HepG2 (cell line): ENCODE data around the gene SPACDR. TPM values are rescaled to one million over a fixed set of nuclear protein-coding genes. Genes with fewer than 3 reads are reported as not detected.
A peak's percentile ranks its signal among the peaks of the same experiment; 100 is the strongest.

ENCODE experiments used
- AGO1 ChIP-seq: fragments of 200-400 bp; formaldehyde crosslinking; IDR thresholded peaks from 2 replicates; pipeline ENCODE4 v1.6.1; 2017; ENCODE audit warnings: mild to moderate bottlenecking, low read depth, low read length, moderate library complexity; ENCODE audit not compliant: poor library complexity, severe bottlenecking
- BRF2 ChIP-seq: sonication (generic); formaldehyde crosslinking; IDR thresholded peaks from 2 replicates; pipeline ENCODE4 v1.8.1; 2022; ENCODE audit warnings: mild to moderate bottlenecking, missing genetic modification reagents
- CCDC6 ChIP-seq: sonication (generic); formaldehyde crosslinking; IDR thresholded peaks from 2 replicates; pipeline ENCODE4 v1.8.1; 2022; ENCODE audit warnings: mild to moderate bottlenecking, missing genetic modification reagents, moderate library complexity
- DBP ChIP-seq: sonication (generic); formaldehyde crosslinking; IDR thresholded peaks from 2 replicates; pipeline ENCODE4 v1.4.0; 2020; ENCODE audit warnings: missing genetic modification reagents; ENCODE audit errors: not compliant biosample characterization
- IRX3 ChIP-seq: sonication (generic); formaldehyde crosslinking; IDR thresholded peaks from 2 replicates; pipeline ENCODE4 v1.8.1; 2023; ENCODE audit warnings: mild to moderate bottlenecking, low read depth, missing genetic modification reagents, borderline replicate concordance
- KAT7 ChIP-seq: IDR thresholded peaks from 2 replicates; pipeline ENCODE4 v1.6.1; 2018; ENCODE audit warnings: borderline replicate concordance, missing compliant biosample characterization
- LBX2 ChIP-seq: sonication (generic); formaldehyde crosslinking; IDR thresholded peaks from 2 replicates; pipeline ENCODE4 v1.5.0; 2020; ENCODE audit warnings: missing genetic modification reagents, mild to moderate bottlenecking, borderline replicate concordance
- NFAT5 ChIP-seq: sonication (generic); formaldehyde crosslinking; IDR thresholded peaks from 2 replicates; pipeline ENCODE4 v1.4.0; 2020; ENCODE audit warnings: missing genetic modification reagents
- PAWR ChIP-seq: sonication (generic); formaldehyde crosslinking; IDR thresholded peaks from 2 replicates; pipeline ENCODE4 v1.4.0; 2020; ENCODE audit warnings: missing genetic modification reagents, mild to moderate bottlenecking, borderline replicate concordance
- PTBP1 ChIP-seq: fragments of 200-400 bp; formaldehyde crosslinking; IDR thresholded peaks from 2 replicates; pipeline ENCODE4 v1.6.1; 2018; ENCODE audit warnings: low read length, low read depth; ENCODE audit not compliant: poor library complexity, severe bottlenecking
- RARA ChIP-seq: IDR thresholded peaks from 2 replicates; pipeline ENCODE4 v1.6.1; 2016; ENCODE audit warnings: missing genetic modification reagents, missing compliant biosample characterization
- TBP ChIP-seq: sonication (generic); formaldehyde crosslinking; IDR thresholded peaks from 2 replicates; pipeline ENCODE4 v1.5.0; 2020; ENCODE audit warnings: missing genetic modification reagents
- ZBTB46 ChIP-seq: sonication (generic); formaldehyde crosslinking; IDR thresholded peaks from 2 replicates; pipeline ENCODE4 v1.4.0; 2020; ENCODE audit warnings: mild to moderate bottlenecking, missing genetic modification reagents, borderline replicate concordance
- ZFYVE20 ChIP-seq: sonication (generic); formaldehyde crosslinking; IDR thresholded peaks from 2 replicates; pipeline ENCODE4 v1.8.0; 2023; ENCODE audit warnings: low read depth, mild to moderate bottlenecking, moderate library complexity, missing genetic modification reagents, borderline replicate concordance
- ZMAT3 ChIP-seq: sonication (generic); formaldehyde crosslinking; conservative IDR thresholded peaks from 2 replicates; pipeline ENCODE4 v1.7.0; 2021; ENCODE audit warnings: missing genetic modification reagents
- ZNF296 ChIP-seq: sonication (generic); formaldehyde crosslinking; conservative IDR thresholded peaks from 2 replicates; pipeline ENCODE4 v1.5.0; 2020; ENCODE audit warnings: mild to moderate bottlenecking, missing genetic modification reagents
- ZNF382 ChIP-seq: sonication (generic); formaldehyde crosslinking; IDR thresholded peaks from 2 replicates; pipeline ENCODE4 v1.5.0; 2020; ENCODE audit warnings: missing genetic modification reagents, mild to moderate bottlenecking, borderline replicate concordance
- ZNF430 ChIP-seq: sonication (generic); formaldehyde crosslinking; IDR thresholded peaks from 2 replicates; pipeline ENCODE4 v1.9.0; 2021; ENCODE audit warnings: mild to moderate bottlenecking, missing genetic modification reagents
- polyA plus RNA-seq, 8 experiments: library from polyadenylated mRNA; depleted of rRNA in 3 of 8; stranded (reverse) in 7 of 8; unstranded in 1 of 8; fragments of >200 nt; fragmentation: Illumina TruSeq in 4 of 8; extraction: Trizol in 4 of 8; gene quantifications; 2 replicates each; pipeline versions ENCODE4 v1.2.1 to v1.2.3, GENCODE V29; 2011 to 2016; ENCODE audit warnings: low read depth in 4 of 8, missing spikeins in 1 of 8, mixed read lengths in 1 of 8; ENCODE audit not compliant: insufficient read depth in 1 of 8
- total RNA-seq, 5 experiments: library from RNA; depleted of rRNA; stranded (reverse); fragments of >200 nt; fragmentation: Illumina TruSeq; extraction: Trizol; gene quantifications; 2 replicates each; pipeline ENCODE4 v1.2.3, GENCODE V29; 2016; ENCODE audit warnings: low read depth in 1 of 5

The SPACDR gene
- total and polyA plus RNA-seq, 2 of the 13 experiments (the other 11 are each of a cell fraction or from before 2014, with no cell fraction given): 0.41 TPM; not detected in 1

GRCh38 chr7:100429637-100430492 lies 34.2 kb downstream of the SPACDR start, which contains the start of gene MEPCE (continued):
- TF ChIP-seq AGO1: peak; percentile 23
- no peak for TF ChIP-seq CCDC6 (CRISPR knock-in tag)
- TF ChIP-seq ZNF296 (CRISPR knock-in tag): no peak
- TF ChIP-seq RARA (CRISPR knock-in tag): no peak; the same call in 1 of the 2 replicates
- no peak for TF ChIP-seq DBP (CRISPR knock-in tag)
- no peak for TF ChIP-seq PAWR
- no peak for TF ChIP-seq IRX3 (CRISPR knock-in tag)
- no peak for TF ChIP-seq ZNF430 (CRISPR knock-in tag)
- TF ChIP-seq ZNF382 (CRISPR knock-in tag): no peak
- no peak for TF ChIP-seq PTBP1
- peak; percentile 71; the same call in 1 of the 2 replicates for TF ChIP-seq ZMAT3
- TF ChIP-seq NFAT5: no peak
- TF ChIP-seq KAT7 (CRISPR knock-in tag): peak; percentile 39; the same call in 1 of the 2 replicates
- TF ChIP-seq ZFYVE20: no peak
- no peak for TF ChIP-seq LBX2 (CRISPR knock-in tag)
- TF ChIP-seq TBP (CRISPR knock-in tag): no peak
- TF ChIP-seq ZBTB46 (CRISPR knock-in tag): no peak
- peak; percentile 33; the same call in 1 of the 2 replicates for TF ChIP-seq BRF2
